C1 segment of cervical spinal cord (tissue), 14 donors: ENCODE measurements around the gene NFIC.
A peak's percentile ranks its signal among the peaks of the same experiment; 100 is the strongest.
"Not testable (repeated sequence)": the region's sequence is repeated elsewhere in the genome, so short reads cannot be mapped to it uniquely, and the experiment has no call there.

Source experiments
- DNase-seq, 14 donors: peaks; one replicate each; lab custom pipeline; 2025; lab: John Stamatoyannopoulos, UW

Gene NFIC

DNA sequence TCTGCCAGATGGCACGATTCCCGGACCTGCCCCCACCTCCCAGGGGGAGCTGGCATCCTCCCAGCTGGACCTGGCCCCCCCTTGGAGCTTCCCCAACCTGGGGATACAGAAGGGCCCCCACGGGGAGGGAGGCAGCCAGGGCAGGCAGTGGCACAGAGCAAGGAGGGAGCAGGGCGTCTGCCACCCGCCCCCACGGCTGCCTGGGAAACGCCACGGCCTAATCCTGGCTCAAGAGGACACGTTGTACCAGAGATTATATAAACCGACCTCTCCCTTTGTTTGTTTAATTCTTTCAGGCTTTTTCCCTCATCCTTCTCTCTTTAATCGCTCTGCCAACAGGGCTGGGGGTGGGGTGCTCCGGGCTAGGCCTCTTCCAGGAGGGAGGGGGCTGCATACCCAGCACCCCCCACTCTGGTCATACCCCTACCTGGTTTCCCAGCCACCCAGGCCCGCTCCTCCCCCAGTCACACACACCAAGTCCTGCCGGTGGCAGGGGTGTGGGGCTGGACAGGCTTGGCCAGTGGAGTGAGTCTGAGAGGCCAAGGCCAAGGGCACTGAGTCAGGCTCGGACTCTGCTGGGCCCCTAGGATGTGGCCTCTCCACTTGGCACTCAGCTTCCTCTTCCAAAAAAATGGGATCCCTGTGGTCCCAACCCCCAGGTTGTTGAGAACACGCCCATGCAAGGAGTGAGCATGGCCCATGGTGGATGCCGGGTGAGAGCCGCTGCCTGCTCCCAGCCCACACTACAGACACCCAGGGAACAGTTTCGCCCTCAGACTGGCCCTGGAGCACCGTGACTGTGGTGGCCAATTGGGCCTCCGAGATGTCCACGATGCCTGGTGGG, 29.5 kb upstream of the NFIC start:
- DNase-seq = peak in 13 of 14 donors; percentile 23 to 91 (median 72)

DNA sequence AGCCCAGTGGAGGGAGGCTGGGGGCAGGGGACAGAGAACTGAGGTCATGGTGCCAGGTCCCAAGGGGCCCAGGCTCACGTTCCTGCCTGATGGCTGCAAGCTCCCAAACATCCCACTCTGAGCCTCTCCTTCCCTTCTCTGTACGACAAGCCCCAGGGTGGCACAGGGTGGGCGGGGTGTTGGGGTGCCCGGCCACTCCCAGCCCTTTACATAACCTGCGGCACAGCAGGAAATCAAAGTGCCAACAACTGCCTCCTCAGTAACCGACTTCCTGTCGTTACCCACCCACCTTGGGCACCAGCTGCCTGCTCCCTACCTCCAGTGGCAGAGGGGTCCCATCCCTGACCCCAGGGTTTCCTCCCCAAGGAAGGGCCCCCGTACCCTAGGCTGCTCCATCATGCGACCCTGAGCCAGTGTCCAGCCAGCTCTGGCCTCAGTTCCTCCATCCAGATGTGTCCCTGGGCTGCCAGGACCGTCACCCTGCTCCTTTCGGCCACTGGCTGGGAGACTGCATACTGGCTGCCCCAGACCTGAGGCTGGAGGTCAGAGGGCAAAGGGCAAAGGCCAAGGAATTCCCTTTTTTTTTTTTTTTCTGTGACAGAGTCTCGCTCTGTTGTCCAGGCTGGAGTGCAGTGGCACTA, 27.7 kb upstream of the NFIC start:
- DNase-seq = no peak

DNA sequence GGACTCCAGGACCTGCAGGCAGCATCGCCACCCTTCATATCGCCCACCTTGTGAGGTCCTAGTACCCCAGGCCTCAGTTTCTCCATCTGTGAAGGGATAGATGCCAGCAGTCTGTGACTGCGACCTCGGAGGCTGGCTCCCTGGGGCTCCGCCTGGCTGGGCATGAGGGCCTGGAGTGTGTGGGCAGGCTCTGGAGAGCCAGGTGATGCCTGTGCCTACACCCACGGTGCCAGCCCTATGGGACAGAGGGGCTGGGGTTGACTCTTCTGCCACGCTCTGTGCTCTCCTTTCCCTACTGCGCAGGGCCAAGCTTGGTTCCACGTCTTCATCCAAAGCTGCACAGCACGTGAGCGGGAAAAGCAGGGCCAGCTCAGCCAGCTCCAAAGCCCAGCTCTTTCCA, 26.0 kb upstream of the NFIC start:
- DNase-seq = no peak

DNA sequence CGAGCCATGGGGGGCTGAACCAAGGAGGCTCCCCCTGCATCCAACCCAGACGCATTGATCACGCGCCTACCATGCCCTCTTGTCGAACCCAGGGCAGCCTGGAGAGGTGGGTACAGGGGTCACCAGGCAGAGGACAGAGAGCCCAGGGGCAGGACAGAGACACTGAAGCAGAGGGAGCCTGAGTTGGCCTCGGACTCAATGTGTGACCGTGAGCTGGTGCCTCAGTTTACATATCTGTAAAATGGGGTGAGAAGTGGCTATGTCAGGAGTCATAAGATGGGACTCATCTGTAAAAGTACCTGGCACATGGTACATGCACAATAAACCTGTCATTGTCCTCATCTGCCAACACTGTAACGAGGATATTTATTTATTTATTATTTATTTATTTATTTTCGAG, 24.1 kb upstream of the NFIC start:
- no peak for DNase-seq

DNA sequence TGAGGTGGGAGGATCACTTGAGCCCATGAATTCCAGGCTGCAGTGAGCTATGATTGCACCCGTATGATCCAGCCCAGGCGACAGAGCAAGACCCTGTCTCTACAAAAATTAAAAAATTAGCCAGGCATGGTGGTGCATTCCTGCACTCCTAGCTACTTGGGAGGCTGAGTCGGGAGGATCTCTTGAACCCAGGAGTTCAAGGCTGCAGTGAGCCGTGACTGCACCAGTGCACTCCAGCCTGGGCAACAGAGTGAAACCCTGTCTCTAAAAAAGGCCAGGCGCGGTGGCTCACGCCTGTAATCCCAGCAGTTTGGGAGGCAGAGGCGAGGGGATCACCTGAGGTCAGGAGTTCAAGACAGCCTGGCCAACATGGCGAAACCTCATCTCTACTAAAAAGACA, 23.4 kb upstream of the NFIC start:
- not testable (repeated sequence) for DNase-seq

DNA sequence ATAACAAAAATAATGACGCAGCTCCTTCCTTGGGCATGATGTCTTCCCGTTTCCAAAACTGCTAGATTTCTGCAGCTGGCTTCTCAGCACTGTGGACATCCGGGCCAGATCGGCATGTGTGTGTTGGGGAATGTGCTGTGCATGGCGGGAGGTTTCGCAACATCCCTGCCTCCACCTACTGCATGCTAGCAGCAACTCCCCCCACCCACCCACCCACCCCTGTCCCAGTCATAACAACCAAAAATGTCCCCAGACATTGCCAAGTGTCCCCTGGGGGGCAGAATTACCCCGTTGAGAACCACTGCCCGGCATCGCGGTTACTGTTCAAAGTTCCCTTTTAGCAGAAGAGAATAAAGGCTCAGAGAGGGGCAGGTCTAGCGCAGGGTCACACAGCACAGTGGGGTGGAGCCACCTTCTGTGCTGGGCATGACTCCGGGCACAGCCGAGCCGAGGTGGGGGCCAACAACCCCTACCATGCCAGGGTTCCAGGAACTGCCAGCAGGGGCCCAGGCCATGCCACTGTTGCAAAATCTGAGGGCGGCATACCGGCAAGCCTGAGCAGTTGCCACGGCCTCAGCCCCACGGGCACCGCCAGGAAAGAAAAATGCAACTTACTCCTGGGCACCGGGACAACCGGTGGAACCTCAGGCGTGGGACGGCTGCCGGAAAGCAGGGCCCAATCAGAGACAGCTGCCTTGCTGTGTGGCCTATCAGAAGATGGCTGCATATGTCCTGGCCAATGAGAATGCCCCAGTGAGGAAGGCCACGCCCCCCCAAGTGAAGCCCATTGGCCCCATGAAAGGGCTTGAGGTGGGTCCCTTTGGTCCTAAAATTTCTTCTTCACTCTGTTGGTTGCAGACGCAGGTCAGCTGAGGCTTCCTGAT, 22.5 kb upstream of the NFIC start:
- peak; percentile 31 to 92 (median 76) for DNase-seq

DNA sequence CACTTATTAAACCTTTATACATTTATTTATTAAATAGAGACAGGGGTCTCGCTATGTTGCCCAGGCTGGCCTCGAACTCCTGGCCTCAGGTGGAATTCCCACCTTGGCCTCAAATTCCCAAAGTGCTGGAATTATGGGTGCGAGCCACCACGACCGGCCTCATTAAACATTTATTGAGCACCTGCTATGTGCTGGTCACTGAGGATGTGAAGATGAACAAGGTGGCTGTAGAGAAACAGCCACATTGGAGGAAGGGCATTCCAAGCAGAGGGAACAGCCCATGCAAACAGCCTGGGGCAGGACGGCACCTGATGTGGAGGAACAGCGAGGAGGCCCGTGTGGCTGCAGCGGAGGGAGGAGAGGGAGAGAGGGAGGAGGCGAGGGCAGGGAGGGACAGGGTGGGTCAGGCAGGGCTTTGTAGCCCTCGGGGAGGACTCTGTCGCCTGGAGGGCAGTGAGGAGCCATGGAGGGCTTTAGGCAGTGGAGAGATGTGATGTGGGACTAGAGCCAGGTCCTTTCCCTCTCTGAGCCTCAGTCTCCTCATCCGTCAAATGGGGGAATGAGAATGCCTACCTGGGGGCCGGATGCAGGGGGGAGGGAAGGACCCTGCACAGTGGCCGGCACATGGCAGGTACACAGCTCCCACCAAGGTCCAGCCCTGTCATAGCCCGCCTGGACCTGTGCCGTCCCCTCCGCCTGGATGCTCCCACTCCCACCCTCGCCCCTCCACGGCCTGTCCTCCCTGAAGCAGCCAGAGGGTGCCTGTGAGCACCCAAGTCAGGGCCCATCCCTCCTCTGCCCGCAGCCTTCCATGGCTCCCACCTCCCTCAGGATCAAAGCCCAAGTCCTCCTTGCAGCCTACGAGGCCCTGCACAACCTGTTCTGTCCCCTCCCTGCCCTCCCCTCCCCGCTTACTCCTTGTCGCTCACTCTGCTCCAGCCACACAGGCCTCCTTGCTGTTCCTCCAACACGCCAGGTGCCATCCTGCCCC, 21.5 kb upstream of the NFIC start:
- DNase-seq = no peak

DNA sequence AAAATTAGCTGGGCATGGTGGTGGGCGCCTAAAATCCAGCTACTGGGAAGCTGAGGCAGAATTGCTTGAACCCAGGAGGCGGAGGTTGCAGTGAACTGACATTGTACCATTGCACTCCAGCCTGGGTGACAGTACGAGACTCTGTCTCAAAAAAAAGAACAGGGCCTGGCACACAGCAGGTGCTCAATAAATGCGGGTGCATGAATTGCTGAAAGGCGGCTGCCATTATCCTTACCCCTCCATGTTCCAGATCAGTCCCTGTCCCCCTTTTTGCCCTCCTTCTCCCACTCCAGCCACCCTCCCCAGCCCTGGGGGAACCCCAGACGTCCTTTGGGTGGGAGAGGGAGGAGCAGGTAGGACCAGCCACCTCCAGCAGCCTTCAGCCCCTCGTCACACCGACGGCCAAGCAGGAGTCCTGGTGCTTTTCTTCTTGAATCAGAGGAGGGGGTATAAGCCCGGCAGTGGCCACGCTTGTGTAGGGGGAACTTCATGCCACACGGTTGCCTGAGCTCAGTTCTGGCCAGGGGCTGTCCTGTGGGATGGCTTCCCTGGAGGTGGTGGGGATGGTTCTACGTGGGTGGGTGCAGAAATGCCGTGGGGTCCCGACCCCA, 20.4 kb upstream of the NFIC start:
- DNase-seq = peak in 1 of 14 donors; percentile 47

DNA sequence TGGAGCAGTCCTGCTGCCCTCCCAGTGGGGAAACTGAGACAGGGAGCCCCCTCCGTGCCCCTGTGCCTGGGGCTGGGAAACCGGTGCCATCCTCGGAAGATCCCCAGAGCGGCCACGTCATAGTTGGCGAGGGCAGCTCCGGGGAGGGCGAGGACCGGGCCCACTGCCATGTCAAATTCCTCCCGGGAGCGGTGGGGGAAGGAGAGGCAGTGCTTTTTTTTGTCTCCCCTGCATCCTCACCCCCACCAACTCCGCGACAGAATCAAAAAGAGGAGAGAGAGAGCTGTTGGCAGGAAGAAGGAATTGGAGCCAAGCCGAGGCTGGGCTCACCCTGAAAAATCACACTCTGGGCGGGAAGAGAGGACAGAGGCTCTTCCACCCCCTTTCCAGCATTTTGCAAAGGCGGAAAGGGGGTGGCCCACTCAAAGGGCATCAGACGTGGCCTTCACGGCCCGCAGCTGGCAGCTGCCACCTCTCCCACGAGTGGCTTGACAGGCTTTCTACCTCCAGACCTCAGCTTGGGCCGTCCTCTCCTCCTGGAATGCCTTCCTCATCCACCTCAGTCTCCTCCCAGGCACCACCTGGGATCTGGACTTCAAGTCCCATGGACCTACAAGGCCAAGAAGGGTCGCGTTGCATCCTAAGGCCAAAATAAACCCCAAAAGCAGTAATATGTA, 19.6 kb upstream of the NFIC start:
- DNase-seq = peak; percentile 32 to 91 (median 74)

DNA sequence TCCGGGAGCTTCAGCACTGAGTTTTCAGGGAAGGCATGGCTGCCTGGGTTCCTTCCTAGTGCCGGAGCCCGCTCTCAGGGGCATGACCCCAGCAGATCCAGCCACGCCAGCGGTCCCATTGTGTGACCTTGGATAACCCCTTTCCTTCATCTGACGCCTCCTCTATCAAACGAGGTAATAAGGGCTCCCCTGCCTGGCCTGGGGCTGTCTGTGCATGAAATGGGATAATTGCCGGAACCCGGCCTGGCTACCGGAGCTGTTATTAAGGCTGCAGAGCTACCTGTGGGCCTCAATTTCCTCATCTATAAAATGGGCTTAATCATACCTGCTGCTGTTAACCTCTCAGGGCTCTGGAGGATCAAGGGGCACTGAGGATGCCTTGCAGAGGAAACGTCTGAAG, 18.3 kb upstream of the NFIC start:
- DNase-seq = no peak

DNA sequence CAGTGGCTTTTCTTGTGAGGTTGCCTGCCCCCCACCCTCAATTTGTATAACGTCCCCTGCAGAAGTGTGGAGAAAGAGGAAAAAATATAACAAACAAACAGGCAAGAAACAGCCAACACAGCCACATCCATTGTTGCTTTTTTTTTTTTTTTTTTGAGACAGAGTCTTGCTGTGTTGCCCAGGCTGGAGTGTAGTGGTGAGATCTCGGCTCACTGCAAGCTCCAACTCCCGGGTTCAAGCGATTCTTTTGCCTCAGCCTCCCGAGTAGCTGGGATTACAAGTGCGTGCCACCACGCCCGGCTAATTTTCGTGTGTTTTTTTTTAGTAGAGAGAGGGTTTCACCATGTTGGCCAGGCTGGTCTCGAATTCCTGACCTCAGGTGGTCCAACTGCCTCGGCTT, 17.9 kb upstream of the NFIC start:
- DNase-seq = not testable (repeated sequence)

DNA sequence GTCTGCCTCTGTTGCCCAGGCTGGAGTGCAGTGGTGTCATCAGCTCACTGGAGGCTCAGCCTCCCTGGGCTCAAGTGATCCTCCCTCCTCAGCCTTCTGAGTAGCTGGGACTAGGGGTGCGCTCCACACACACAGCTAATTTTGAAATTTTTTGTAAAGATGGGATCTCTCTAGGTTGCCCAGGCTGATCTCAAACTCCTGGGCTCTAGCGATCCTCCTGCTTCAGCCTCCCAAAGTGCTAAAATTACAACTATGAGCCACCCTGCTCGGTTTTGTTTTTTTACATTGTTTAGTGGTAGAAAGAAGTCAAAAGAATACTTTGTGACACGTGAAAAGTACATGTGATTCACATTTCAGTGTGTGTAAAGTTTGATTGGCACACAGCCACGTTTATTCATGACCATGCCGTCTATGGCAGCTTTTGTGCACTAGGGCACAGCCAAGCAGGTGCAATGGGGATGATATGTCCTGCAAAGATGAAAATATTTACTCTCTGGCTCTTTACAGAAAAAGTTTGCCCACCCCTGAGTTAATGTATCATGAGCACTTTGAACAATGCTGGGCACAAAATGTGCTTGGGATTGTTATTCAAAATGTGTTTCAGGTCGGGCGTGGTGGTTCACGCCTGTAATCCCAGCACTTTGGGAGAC, 16.2 kb upstream of the NFIC start:
- no peak for DNase-seq

DNA sequence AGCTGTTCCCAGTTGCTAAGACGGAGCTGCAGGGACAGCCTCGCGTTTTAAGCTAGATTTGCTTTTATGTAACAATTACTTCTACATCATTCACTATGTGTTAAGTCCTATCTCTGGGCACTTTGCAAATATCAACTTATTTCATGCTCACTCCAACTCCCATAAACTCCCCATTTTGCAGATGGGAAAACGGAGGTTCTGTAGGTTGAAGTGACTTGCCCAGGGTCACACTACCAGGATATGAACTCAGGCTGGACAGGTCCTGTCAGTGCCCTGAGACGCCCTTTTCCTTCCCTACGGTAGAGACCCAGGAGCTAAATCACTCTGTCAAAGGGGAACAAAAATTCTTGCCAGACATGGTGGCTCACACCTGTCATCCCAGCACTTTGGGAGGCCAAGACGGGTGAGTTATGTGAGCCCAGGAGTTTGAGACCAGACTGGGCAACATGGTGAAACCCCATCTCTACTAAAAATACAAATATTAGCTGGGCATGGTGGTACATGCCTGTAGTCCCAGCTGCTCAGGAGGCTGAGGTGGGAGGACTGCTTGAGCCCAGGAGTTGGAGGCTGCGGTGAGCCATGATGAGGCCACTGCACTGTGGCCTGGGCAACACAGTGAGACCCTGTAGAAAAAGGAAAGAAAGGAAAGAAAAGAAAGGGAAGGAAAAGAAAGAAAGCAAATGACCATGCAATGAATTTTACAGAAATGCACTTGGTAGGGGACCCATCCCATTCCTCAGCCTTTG, 14.5 kb upstream of the NFIC start:
- no peak for DNase-seq

DNA sequence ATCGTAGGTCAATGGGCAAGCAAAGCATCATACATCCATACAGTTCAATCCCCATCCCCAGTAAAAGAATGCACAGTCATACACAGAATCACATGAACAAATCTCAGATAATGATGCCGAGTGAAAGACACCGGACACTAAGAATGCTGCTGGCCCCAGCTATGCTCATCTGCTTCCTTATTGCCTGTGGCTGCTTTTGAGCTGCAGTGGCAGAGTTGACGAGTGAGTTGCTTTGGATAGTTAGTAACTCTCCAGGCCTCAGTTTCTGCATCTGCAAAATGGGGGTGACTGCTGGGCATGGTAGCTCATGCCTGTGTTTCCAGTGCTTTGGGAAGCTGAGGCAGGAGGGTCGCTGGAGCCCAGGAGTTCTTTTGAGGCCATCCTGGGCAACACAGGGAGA, 12.9 kb upstream of the NFIC start:
- DNase-seq = no peak

DNA sequence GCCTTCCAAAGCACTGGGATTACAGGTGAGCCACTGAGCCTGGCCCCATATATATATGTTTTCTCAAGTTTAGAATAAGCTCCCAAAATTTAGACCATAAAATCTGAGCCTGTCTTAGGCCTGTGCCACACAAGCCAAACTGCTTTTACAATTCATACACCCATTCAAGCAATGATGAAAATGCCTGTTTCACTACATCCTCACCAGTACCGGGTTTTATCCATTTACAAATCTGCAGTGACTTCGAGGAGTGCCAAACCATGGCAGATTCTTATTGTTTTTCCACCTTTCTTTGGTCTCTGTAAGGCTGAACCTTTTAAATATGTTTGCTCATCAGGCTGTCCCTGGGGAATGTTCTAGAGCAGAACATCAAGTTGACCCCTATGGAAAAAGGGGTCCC, 9.6 kb upstream of the NFIC start:
- no peak for DNase-seq

DNA sequence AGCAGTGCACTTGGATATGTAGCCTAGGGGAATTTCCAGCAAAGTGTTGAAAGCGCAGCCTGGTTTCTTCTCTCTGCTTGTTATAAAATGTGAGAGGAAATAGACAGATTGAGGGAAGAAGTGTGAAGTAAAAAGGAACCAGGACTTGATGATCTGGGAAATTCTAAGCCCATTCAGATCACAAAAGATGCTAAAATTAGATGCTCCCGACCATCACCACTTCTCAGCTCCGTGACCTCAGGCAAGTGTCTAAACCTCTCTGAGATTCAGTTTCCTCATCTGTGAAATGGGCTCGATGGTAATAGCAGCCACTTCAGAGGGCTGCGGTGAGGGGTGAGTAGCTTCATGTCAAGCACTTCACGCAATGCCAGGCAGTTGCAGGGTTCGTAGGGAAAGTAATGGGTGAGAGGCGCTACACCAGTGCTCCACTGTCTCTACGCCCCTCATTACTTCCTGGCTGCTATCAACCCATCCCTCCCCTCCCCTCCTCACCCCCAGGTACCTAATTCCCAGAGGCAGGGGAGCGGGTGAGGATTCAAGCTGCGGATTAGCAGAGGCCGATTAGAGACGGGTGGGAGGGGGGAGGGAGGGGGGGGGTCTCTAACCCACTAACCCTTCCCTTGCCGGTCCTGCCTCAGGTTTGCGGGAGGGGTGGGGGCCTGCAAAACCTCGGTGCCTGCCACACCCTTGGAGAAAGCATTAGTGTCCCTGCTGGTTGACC, 9.0 kb upstream of the NFIC start:
- no peak for DNase-seq

DNA sequence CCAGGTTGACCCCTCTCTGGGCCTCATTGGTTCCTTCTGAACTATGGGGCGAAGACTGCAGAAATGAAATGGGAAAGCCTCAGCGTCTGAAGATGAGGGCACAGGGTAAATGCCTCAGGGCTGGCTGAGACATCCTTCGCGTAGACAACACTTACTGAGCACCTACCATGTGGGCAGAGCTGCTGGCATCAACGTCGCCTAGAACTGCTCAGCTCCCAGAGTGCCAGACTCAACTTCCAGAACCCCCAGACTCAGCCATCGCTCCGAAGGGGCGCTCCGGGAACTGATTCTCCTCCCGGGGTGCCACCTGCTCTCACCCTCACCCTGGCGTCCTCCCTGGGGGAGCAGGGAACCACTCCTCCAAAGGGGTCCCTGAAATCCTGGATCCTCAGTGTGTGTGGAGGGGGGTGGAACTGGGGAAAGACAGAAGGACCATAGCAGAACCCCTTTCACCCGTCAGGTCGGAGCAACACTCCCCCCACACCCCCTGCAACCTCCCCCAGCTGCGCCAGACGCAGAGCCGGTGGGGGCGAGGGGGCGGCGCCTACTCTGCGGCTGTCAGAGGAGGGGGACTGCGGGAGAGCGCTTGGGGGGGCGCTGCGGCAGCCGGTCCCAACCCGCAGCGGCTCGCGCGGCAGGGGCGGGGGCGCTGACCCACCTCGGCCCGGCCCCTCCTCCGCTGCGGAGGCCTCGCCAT, 8.2 kb upstream of the NFIC start:
- DNase-seq = peak in 1 of 14 donors; percentile 12

DNA sequence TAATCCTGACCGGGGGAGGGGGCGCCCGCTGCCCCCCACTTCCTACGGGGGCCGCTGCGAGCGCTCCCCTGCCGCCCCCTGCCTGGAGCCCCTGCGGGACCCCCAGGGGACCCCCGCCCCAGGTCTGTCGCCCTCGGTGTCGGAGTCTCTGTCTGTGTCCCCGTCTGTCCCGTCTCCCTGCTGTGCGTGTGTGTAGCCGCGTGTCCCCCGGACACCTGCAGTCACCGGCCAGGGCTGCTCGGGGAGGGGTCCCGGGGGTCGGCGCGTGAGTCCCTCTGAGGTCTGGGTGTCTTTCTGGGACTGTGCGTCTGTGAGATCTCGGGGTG, 7.7 kb upstream of the NFIC start:
- no peak for DNase-seq
